ENCODE results near the gene AK4.
"Not testable (repeated sequence)": the region's sequence is repeated elsewhere in the genome, so short reads cannot be mapped to it uniquely, and the experiment has no call there.

AK4 gene

DNA sequence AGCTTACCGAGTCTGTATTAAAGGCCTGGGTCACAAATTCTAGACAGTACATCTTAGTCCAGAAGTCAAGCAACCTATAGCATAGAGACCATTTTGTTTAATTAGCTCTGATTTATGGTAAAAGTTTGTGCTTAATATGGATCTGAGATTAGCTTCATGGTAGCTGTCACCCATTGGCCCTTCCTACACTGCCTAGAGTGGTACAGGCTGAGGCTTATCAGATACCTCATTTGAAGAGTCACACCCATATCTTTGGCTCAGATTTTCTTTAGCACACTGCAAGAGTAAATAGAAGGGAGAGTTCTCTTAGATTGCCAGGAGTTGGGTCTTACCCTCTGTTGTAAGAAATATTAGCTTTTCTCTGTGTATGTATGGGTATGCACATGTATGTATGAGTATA, 3.6 kb downstream of the AK4 start:
- no peak for DNase-seq

DNA sequence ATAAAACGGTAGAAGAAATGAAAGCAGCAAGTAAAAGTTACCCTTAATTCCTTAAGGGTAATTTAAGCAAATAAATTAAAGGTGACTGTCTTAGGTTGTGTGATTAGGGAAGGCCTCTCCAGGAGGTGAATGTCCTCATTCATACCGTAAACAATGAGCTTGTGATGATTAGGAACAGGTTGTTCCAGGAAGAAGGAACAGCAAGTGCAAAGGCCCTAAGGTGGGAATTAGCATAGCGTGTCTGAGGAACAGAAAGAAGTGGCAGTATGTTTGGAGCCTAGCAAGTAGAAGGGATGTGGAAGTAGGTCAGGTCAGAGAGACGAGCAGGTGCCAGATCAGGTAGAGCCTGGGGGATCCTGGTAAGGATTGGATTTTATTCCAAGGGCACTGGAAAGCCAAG, 5.6 kb downstream of the AK4 start:
- no peak for DNase-seq

DNA sequence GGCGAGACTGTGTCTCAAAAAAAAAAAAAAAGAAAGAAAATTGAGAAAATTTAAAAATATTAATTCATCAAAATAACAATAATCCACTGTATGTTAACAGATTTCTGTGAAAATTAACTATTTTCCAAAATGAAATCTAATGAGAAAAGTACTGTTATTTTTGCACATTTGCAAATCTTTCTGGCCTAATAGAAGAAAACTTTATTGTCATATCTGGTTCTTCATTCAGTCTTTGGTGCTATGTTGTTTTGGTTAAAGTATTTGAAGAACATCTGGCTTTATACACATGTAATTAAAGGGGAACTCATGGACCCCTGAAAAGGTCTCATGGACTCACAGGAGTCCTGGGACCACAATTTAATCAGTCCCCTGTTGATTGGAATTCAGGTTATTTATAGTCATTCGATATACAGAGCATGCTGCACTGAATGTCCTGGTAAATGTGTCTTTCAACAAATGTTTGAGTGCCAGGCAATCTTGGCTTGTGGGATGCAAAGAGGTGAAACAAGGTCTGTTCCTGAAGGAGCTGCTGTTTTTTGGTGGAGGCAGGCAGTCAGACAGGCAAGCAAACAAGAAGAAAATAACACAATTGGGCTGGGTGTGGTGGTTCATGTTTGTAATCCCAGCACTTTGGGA, 9.0 kb downstream of the AK4 start:
- DNase-seq, result no peak

DNA sequence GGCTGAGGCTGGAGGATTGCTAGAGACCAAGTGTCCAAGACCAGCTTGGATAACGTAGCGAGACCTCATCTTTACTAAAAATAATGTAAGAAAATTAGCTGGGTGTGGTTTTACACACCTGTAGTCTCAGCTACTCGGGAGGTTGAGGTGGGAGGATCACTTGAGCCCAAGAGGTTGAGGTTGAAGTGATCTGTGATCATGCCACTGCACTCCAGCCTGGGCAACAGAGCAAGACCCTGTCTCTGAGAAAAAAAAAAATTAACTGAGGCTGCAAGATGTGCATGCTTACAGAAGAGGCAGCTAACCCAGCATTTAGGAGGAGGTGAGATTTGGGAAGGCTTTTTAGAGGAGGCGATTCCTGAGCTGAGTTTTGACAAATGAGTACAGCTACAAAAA, 9.5 kb downstream of the AK4 start:
- DNase-seq, result no peak

DNA sequence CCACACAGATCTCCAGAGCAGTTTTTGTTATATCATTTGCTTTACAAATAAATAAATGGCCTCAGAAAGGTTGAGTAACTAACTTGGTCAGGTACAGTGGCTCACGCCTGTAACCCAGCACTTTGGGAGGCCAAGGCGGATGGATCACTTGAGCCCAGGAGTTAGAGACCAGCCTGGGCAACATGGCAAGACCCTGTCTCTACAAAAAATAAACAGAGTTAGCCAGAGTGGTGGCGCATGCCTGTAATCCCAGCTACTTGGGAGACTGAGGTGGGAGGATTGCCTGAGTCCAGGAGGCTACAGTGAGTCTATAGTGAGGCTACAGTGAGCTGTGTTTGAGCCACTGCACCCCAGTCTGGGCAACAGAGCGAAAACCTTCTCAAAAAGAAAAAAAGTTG, 11.3 kb downstream of the AK4 start:
- not testable (repeated sequence) for DNase-seq

DNA sequence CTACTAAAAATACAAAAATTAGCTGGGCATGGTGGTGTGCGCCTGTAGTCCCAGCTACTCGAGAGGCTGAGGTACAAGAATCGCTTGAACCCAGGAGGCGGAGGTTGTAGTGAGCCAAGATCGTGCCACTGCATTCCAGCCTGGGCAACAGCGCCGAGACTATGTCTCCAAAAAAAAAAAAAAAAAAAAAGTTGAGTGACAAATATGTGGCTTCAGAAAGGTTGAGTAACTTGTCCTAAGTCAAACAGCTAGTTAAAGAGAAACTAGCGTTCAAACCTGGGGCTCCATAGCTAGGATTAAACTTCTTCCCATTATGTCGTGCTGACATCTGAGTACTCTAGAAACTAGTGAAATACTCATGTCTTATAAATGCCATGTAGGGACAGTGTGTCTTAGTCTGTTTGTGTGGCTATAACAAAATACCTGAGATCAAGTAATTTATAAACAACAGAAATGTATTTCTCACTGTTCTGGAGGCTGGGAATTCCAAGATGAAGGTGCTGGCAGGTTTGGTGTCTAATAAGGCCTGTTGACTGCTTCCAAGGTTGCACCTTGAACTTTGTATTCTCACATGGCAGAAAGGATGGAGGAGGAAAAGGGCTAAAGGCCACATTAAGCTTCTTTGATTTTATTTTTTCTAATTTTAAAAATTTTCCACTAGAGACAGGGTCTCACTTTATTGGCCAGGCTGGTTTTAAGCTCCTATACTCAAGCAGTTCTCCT, 12.0 kb downstream of the AK4 start:
- no peak for DNase-seq

DNA sequence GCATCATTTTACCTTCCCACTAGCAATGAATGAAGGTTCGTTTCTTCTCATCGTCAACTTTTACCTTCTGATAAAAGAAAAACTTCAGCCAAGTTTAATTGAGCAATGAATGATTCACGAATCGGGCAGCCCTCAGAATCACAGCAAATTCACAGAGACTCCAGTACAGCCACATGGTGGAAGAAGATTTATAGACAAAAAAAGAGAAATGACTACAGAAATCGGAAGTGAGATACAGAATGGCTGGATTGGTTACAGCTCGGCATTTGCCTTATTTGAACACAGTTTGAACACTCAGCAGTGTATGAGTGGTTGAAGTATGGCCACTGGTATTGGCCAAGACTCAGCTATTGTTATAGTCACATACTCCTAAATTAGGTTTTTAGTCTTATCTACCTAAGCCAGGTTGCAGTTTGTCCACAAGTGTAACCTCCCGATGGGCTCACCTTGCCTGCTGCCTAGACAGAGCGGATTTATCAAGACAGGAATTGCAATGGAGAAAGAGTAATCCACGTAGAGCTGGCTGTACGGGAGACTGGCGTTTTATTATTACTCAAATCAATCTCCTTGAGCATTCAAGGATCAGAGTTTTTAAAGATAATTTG, 15.3 kb downstream of the AK4 start:
- DNase-seq, result peak in 1 of 2 experiments; percentile 24

DNA sequence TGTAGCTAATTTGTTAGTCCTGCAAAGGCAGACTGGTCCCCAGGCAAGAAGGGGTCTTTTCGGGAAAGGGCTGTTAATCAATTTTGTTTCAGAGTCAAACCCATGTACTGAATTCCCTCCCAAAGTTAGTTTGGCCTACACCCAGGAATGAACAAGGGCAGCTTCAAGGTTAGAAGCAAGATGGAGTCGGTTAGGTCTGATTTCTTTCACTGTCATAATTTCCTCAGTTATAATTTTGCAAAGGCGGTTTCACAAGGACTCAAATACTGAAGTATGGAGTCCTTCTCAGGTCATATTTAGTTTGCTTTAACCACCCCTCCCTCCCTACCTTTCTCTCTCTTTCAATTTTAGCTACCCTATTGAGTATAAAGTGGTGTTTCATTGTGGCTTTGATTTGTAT, 16.1 kb downstream of the AK4 start:
- DNase-seq, result not testable (repeated sequence)

DNA sequence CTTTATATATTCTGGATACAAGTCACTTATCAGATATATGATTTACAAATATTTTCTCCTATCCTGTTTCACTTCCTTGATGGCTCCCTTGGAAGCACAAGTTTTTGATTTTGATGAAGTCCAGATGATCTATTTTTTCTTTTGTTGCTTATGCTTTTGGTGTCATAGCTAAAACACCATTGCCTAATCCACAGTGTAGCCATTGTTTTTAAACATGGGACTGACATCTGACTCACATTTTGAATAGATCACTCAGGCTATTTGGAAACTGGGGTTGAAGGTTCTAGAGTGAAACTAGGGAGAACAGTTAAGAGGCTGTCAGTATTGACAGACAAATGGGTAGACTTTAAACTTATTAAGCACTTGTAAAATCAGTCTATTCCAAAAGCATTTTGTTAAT, 16.6 kb downstream of the AK4 start:
- peak in 1 of 2 experiments; percentile 11 for DNase-seq

DNA sequence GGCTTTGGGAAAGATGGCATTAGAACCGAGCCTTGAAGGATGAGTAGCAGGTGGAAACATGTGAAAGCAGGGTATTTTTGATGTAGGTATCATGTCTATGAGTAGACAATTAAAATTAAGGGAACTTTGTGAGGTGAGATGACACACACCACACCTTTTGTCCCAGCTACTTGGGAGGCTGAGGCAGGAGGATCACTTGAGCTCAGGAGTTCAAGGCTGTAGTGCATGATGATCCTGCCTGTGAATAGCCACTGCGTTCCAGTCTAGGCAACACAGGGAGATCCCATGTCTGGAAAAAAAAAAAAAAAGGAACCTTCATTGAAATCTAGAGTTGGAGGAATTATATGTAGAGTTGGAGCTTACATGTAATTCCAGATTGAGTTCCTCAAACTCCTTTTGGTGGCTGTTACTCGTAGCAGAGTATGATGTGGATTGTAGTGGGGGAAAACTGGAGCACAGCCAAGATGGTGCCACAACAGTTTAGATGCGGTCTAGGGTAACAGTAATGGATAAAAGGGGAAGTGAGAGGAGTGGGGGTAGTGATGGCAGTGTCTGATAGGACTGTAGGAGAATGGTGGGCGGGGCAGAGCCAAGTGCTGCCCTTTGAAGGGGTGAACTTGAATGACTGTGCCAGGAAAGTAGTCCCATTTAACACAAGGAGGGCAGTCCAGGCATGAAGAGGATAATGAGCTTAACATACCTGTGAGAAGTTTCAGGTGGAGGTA, 17.4 kb downstream of the AK4 start:
- peak; percentile 85 for DNase-seq

DNA sequence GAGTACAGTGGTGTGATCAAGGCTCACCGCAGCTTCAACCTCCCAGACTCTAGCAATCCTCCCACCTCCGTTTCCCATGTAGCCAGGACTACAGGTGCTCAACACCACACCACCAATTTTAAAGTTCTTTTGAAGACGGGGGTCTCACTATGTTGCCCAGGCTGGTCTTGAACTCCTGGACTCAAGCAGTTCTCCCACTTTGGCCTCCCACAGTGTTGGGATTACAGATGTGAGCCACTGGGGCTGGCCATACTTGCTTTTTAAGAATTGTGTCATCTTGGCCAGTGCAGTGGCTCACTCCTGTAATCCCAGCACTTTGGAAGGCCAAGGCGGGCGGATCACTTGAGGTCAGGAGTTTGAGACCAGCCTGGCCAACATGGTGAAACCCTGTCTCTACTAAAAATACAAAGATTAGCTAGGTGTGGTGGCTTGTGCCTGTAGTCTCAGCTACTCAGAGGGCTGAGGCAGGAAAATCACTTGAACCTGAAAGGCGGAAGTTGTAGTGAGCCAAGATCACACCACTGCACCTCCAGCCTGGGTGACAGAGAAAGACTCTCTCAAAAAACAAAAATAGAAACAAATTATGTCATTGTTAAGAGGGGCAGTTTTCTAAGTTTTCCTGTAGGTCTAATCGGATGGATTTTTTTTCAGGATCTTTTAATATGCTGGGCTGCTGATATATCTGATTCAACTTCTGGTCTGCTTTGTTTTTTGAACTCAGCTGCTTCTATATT, 18.7 kb downstream of the AK4 start:
- DNase-seq, result no peak

DNA sequence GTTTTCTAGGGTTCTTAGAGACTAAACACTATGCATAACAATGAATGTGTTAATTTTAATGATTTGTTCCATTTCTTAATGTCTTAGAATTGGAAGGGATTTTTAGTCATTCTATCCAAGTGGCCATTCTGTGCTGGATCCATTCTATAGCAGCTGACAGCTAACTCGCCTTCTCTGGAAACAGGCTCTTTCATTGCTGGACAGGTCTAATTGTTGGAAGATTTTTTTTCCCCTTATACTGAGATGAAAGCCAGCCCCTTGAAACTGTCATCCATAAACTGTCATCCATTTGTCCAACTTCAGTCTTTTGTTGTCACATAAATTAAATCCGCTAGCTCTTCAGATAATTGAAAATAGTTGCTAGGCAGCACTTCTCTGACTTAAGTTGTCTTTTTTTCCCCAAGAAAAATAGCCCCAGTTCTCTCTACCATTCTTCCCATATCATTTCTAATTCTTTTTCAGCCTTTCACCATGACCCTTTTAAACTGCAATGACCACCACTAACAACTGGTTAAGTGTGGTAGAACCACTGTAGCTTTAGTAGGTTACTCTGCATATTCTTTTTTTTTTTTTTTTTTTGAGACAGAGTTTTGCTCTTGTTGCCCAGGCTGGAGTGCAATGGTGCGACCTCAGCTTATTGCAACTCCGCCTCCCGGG, 19.7 kb downstream of the AK4 start:
- DNase-seq, result no peak

DNA sequence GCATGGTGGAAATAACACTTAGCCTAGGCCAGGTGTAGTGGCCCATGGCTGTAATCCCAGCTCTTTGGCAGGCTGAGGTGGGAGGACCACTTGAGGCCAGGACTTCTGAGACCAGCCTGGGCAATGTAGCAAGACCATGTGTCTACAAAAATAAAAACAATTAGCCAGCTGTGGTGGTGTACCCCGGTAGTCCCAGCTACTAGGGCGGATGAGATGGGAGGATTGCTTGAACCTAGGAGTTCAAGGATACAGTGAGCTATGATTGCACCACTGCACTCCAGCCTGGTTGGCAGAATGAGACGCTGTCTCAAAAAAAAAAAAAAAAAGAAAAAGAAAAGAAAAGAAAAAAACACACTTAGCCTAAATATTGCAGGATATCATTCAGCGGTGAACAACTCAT, 20.9 kb downstream of the AK4 start:
- no peak for DNase-seq

DNA sequence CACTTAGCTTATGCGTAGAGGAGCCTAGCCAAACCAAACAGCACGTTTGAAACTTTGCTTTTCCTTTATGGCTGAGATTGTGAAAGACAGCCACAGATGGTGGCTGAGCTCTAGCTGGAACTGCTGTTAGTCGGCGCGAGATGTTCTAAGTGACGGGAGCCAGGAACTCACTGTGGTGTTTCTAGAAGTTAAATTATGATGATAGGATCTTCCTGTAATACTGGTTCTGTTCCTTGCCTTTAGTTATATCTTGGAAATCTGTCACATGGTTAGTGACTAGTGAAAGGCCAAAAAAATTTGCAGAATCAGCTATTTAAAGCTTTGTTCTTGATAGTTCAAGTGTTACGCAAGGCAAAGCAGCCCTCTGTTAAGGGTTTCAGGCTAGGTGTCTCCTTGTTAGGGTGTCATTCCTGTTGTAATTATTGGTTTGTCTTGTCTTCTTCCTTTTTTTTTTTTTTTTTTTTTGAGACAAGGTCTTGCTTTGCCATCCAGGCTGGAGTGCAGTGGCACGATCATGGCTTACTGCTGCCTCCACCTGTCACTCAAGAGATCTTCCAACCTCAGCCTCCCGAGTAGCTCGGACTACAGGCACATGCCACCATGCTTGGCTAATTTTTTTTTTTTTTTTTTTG, 22.6 kb downstream of the AK4 start:
- peak; percentile 84 to 87 for DNase-seq

DNA sequence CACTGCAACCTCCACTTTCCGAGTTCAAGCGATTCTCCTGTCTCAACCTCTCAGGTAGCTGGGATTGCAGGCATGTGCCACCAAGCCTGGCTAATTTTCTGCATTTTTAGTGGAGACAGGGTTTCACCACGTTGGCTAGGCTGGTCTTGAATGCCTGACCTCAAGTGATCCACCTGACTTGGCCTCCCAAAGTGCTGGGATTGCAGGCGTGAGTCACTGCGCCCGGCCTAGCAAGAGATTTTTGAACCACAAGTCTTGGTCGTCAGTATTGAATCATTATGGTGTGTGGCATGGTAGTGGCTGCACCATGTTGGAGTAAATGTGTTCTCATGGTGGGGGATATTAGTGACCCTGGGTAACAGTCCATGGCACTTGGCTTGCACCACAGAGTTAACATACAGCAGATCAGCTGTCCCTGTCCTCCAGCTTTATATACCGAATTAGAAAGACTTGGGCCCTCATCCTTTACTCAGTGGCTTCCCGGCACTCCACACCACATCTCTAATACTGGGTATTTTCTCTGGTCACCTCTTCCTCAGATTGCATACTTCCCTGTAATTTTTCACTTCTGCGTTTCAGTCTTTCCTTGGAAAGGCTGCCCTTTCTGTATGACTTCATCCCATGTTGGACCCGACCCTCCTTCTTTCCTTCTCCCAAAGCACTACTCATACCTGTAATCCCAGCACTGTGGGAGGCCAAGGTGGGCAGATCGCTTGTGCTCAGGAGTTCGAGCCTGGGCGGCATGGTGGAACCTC, 25.1 kb downstream of the AK4 start:
- no peak for DNase-seq

DNA sequence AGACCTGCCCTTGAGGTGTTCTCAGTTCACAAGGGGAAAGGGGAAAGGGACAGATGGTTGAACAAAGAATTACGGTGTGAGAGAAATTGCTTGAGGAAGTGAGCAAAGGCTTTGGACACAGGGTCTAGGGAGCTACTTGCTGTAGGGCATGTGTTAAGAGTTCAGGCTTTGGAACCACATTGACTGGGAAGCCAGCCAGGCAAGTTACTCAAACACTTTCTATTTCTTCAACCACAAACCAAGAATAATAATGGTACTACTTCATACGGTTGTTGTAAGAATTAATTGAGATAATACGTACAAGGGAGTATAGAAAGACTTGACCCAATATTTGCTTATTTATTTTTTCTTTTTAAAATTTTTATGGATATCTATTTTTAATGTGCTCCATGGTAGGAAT, 26.6 kb downstream of the AK4 start:
- peak; percentile 97 to 98 for DNase-seq

DNA sequence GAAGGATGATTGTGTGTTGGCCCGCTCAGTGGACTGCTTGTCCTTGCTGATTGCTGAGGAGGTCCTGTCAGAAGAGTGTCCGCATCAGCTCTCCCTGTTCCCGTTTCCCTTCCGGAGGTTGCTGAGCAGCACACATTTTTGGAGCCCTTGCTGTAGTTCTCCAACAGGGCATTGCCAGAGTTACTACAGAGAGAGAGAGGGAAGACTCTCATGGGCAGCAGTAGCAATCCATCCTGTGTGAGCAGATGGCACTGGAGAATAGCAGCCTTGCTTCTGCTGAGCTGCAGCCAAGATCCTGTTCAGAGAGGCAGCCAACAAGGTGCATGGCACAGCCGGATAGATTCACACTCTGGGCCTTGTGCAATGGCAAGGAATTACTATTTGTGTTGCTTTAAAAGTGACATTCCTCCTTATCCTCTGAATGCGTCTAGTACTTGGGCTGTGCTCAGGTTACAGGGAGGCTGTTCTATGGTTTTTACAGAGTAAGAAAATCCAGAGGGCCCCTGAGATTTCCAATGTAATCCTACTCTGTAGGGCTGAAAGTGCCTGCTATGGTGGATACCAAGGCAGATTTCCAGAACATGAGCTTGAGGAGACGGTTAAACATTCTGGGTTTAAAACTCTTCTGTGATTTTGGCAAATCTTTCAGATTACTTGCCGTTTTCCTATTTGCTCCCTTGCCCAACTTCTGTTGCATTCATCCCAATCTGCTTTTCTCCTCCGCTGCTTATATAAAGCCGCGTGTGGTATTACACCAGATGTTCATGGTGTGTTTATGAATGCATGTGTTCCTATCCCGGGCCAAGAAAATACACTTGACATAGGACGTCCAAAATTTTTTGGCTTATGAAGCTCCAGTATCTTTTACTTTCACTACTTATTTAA, 27.4 kb downstream of the AK4 start:
- no peak for DNase-seq

DNA sequence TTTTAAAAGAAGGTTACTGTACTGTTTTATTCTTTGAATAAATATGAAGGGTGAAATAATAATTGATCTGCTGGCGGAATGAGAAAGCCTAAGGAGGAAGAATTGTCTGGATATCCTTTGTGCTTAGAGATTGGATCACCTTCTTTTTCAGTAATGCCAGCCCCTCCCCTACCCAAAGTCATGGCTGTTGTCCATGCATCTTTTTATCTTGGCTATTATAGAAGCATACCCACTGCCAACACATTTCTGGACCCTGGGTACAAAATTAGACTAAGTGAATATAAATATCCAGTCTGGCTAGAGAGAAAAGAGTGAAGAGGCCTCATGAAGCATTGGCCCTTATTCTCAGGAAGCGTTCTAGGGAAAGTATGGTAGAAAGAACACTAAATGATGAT, 28.1 kb downstream of the AK4 start:
- no peak for DNase-seq

DNA sequence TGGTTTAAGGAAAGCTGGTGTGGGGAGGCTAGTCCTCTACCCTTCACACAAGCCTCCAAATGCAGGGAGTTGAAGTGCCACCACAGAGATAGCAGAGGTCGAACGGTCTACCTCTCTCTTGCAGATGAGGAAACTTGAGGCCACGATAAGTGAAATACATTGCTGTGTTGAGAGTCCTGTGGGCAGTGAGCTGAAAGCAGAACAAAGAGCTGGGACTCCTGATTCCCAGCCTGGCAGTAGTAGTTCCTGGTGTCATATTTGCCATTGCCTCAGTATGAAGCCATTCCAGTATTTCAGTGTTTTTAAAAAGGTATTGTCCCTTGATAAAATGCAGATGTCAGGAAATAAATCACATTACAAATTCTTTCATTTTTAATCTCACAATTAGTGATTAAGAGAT, 28.6 kb downstream of the AK4 start:
- DNase-seq, result no peak

DNA sequence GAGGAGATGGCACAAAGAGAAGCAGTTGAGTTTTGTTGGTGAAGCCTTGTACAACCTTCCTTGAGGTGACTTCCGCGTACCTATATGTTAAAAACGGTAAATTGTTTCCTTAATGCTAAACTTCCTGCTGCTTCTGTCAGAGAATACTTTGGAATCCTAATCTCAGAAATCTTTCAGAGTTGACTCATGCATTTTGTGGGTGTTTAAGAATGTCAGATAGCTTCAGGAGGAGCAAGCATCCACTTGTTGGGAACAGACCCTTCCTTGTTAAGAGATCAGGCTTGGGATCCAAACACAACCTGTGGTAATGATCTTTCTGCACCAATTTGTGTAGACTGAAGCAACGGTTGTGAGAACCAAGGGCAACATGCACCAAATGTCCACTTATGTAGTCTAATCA, 29.5 kb downstream of the AK4 start:
- DNase-seq, result no peak
